Mammary epithelial cell (primary cell): ENCODE measurements around the gene MED1.

Experiments
- EZH2 ChIP-seq: IDR thresholded peaks from 2 replicates; pipeline ENCODE4 v1.6.1; 2012; ENCODE audit warnings: low read length, inconsistent platforms, borderline replicate concordance
- TF ChIP-seq, protein P1 (sequence below), 2 donors: IDR thresholded peaks in 1 of 2; conservative IDR thresholded peaks in 1 of 2; 2 replicates each; pipeline ENCODE4 v1.5.1; 2011 to 2012; ENCODE audit warnings: inconsistent platforms in 2 of 2, low read length in 2 of 2, mild to moderate bottlenecking in 2 of 2, control low read depth in 1 of 2, low read depth in 1 of 2; ENCODE audit not compliant: insufficient read depth in 1 of 2; ENCODE audit errors: extremely low read depth in 1 of 2

DNA sequence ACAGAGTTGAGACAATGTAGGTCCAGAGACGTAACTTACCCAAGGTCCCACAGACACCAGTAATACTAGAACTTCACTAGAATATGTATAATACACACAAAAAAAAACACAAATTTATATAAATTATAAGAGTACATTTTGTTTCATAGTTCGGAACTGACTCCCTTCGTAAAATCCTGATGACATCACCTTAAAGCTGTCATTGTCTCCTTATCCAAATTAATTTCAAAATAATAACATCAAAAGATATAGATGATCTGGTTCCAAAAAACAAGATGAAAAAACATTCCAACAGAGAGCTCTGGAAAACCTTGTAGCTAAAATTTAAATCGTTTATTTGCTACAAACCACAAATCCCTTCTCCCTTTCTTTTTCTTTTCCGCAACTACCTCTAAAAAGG is 59.6 kb downstream of the MED1 start:
- TF ChIP-seq, protein P1, sequence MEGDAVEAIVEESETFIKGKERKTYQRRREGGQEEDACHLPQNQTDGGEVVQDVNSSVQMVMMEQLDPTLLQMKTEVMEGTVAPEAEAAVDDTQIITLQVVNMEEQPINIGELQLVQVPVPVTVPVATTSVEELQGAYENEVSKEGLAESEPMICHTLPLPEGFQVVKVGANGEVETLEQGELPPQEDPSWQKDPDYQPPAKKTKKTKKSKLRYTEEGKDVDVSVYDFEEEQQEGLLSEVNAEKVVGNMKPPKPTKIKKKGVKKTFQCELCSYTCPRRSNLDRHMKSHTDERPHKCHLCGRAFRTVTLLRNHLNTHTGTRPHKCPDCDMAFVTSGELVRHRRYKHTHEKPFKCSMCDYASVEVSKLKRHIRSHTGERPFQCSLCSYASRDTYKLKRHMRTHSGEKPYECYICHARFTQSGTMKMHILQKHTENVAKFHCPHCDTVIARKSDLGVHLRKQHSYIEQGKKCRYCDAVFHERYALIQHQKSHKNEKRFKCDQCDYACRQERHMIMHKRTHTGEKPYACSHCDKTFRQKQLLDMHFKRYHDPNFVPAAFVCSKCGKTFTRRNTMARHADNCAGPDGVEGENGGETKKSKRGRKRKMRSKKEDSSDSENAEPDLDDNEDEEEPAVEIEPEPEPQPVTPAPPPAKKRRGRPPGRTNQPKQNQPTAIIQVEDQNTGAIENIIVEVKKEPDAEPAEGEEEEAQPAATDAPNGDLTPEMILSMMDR (conservative IDR thresholded peaks at IDR 0.05 in 1 of 2, IDR thresholded peaks at IDR 0.05 in 1 of 2; ENCODE audit: extremely low read depth in 1 of 2, insufficient read depth in 1 of 2, low read depth in 1 of 2, low read length in 2 of 2) = no peak
- TF ChIP-seq EZH2 = no peak
